ENCODE measurements around the gene CCDC88B.

CCDC88B gene

DNA sequence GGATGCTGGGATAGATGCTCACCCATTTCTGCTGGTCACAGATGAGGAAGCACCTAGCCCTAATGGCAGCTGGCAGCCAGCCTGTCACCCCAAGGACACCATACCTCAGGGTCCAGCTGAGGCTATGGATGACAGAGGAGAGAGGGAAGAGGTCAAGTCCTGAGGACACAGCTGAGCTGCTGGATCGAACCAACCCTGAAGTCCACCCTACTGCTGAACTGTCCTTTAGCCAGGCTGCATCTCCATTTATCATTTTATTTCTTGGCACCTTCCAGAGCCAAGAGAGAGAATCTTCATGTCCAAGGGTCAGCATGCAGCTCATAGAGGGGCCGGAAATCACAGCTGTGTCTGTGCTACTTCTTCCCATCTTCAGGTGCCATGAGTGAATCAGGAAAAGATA lies 49.8 kb downstream of the CCDC88B start:
- Histone ChIP-seq H3K27me3 (ENCODE audit: insufficient read depth, low read length, poor library complexity) (no peaks in the 10 kb centered on the region), H3K9ac (ENCODE audit: low read length) (no peak overlapping the region), H3K27ac (ENCODE audit: low read depth, low read length) (no peak overlapping the region), H3K4me2 (ENCODE audit: low read length) (no peak overlapping the region), H3K18ac (ENCODE audit: low read length) (no peak overlapping the region), H4K5ac (ENCODE audit: low read length) (no peak overlapping the region), H4K8ac (ENCODE audit: low read depth, low read length) (no peak overlapping the region), H3K56ac (ENCODE audit: low read length) (no peak overlapping the region), H2BK5ac (ENCODE audit: low read length) (no peak overlapping the region), H3K79me1 (ENCODE audit: low read length) (no peaks in the 10 kb centered on the region), H3K79me2 (ENCODE audit: control insufficient read depth, insufficient read depth, low read length) (no peaks in the 10 kb centered on the region), H3K23ac (ENCODE audit: low read length) (no peak overlapping the region), H3K36me3 (ENCODE audit: control insufficient read depth, insufficient read depth, low read length) (no peaks in the 10 kb centered on the region), H2AK5ac (ENCODE audit: low read length) (no peak overlapping the region), H2BK15ac (replicated peaks; ENCODE audit: low read depth) (no peak overlapping the region), H3K4me1 (ENCODE audit: control insufficient read depth, low read depth, low read length) (no peaks in the 10 kb centered on the region), H3K4ac (ENCODE audit: low read depth, low read length) (no peak overlapping the region), H2BK120ac (ENCODE audit: low read depth, low read length) (no peak overlapping the region), H3K4me3 (ENCODE audit: low read length) (no peak overlapping the region)
- no CpG with 5 or more reads among the region's 2 CpGs for whole genome bisulfite sequencing (ENCODE audit: extremely low coverage, insufficient coverage, low lambda C conversion rate)
- no peak for DNase-seq

- no peak overlapping the region for H4K8ac ChIP-seq (ENCODE audit: low read depth, low read length)
- H3K4me2 ChIP-seq (ENCODE audit: low read length): no peak overlapping the region
- H3K27ac ChIP-seq (ENCODE audit: low read depth, low read length): no peak overlapping the region
- no peak overlapping the region for H2BK120ac ChIP-seq (ENCODE audit: low read depth, low read length)
- DNase-seq: no peak
- H3K23ac ChIP-seq (ENCODE audit: low read length): no peak overlapping the region
- no peak overlapping the region for H3K4ac ChIP-seq (ENCODE audit: low read depth, low read length)
- no peak overlapping the region for H3K4me3 ChIP-seq (ENCODE audit: low read length)
- no peaks in the 10 kb centered on the region for H3K36me3 ChIP-seq (ENCODE audit: control insufficient read depth, insufficient read depth, low read length)
- H4K5ac ChIP-seq (ENCODE audit: low read length): no peak overlapping the region
- H3K27me3 ChIP-seq (ENCODE audit: insufficient read depth, low read length, poor library complexity): no peaks in the 10 kb centered on the region
- H3K79me2 ChIP-seq (ENCODE audit: control insufficient read depth, insufficient read depth, low read length): no peaks in the 10 kb centered on the region
- no peak overlapping the region for H3K9ac ChIP-seq (ENCODE audit: low read length)
- WGBS (ENCODE audit: extremely low coverage, insufficient coverage, low lambda C conversion rate): no CpG with 5 or more reads among the region's 3 CpGs
- no peaks in the 10 kb centered on the region for H3K79me1 ChIP-seq (ENCODE audit: low read length)
- H2BK15ac ChIP-seq (replicated peaks; ENCODE audit: low read depth): no peak overlapping the region
- no peak overlapping the region for H2BK5ac ChIP-seq (ENCODE audit: low read length)
- H2AK5ac ChIP-seq (ENCODE audit: low read length): no peak overlapping the region
- no peak overlapping the region for H3K56ac ChIP-seq (ENCODE audit: low read length)
- H3K4me1 ChIP-seq (ENCODE audit: control insufficient read depth, low read depth, low read length): peaks cover under 1% of the 10 kb centered on the region
- H3K18ac ChIP-seq (ENCODE audit: low read length): no peak overlapping the region
These were observed 50.6 kb downstream of the CCDC88B start for GRCh38 chr11:64390558-64390957.

- no peak overlapping the region for H2BK120ac ChIP-seq (ENCODE audit: low read depth, low read length)
- DNase-seq: no peak
- no peaks in the 10 kb centered on the region for H3K79me2 ChIP-seq (ENCODE audit: control insufficient read depth, insufficient read depth, low read length)
- no CpG with 5 or more reads among the region's 3 CpGs for WGBS (ENCODE audit: extremely low coverage, insufficient coverage, low lambda C conversion rate)
- H4K8ac ChIP-seq (ENCODE audit: low read depth, low read length): no peak overlapping the region
- no peaks in the 10 kb centered on the region for H3K36me3 ChIP-seq (ENCODE audit: control insufficient read depth, insufficient read depth, low read length)
- H2BK5ac ChIP-seq (ENCODE audit: low read length): no peak overlapping the region
- no peak overlapping the region for H3K4me3 ChIP-seq (ENCODE audit: low read length)
- H2AK5ac ChIP-seq (ENCODE audit: low read length): no peak overlapping the region
- no peak overlapping the region for H3K9ac ChIP-seq (ENCODE audit: low read length)
- H3K4me2 ChIP-seq (ENCODE audit: low read length): no peak overlapping the region
- no peak overlapping the region for H3K23ac ChIP-seq (ENCODE audit: low read length)
- no peak overlapping the region for H4K5ac ChIP-seq (ENCODE audit: low read length)
- no peak overlapping the region for H2BK15ac ChIP-seq (replicated peaks; ENCODE audit: low read depth)
- no peaks in the 10 kb centered on the region for H3K79me1 ChIP-seq (ENCODE audit: low read length)
- peaks cover 3% of the 10 kb centered on the region for H3K4me1 ChIP-seq (ENCODE audit: control insufficient read depth, low read depth, low read length)
- H3K27ac ChIP-seq (ENCODE audit: low read depth, low read length): no peak overlapping the region
- H3K4ac ChIP-seq (ENCODE audit: low read depth, low read length): no peak overlapping the region
- no peak overlapping the region for H3K18ac ChIP-seq (ENCODE audit: low read length)
- no peak overlapping the region for H3K56ac ChIP-seq (ENCODE audit: low read length)
- no peaks in the 10 kb centered on the region for H3K27me3 ChIP-seq (ENCODE audit: insufficient read depth, low read length, poor library complexity)
These were observed 51.8 kb downstream of the CCDC88B start for GRCh38 chr11:64391839-64392238.

DNA sequence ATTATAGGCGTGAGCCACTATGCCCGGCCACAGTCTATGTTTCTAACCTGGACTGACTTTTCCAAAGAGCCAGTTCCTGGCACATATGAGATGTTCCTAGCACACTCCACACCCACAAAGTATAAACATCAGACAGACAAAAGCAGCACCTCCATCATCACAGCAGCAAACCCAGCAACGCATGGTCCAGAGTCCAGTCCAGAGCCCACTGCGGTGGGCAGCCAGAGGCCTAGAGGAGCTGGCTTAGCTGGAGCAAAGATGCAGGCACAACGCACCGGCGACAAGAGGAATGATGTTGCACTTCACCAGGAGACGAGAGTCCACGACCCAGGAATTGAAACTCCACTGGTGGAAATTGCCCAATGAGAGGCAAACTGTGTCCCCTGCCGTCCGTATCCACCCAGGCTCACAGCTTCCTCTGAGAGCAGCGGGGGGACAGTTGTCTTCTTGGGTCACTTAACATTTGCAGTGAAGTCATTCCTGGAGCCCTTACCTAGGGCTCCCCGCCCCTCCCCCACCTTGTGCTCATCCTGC lies 55.6 kb downstream of the CCDC88B start:
- no peak overlapping the region for H3K4me3 ChIP-seq (ENCODE audit: low read length)
- no peak overlapping the region for H3K9ac ChIP-seq (ENCODE audit: low read length)
- H4K8ac ChIP-seq (ENCODE audit: low read depth, low read length): no peak overlapping the region
- H3K4me1 ChIP-seq (ENCODE audit: control insufficient read depth, low read depth, low read length): peaks cover 3% of the 10 kb centered on the region
- H2AK5ac ChIP-seq (ENCODE audit: low read length): no peak overlapping the region
- no CpG with 5 or more reads among the region's 13 CpGs for WGBS (ENCODE audit: extremely low coverage, insufficient coverage, low lambda C conversion rate)
- peak overlapping the region; percentile 62 for H3K27ac ChIP-seq (ENCODE audit: low read depth, low read length)
- peak overlapping the region; percentile 61 for H3K56ac ChIP-seq (ENCODE audit: low read length)
- DNase-seq: no peak
- H3K27me3 ChIP-seq (ENCODE audit: insufficient read depth, low read length, poor library complexity): no peaks in the 10 kb centered on the region
- H4K5ac ChIP-seq (ENCODE audit: low read length): no peak overlapping the region
- peak overlapping the region; percentile 3 for H3K18ac ChIP-seq (ENCODE audit: low read length)
- peak overlapping the region; percentile 44 for H3K4ac ChIP-seq (ENCODE audit: low read depth, low read length)
- no peak overlapping the region for H2BK15ac ChIP-seq (replicated peaks; ENCODE audit: low read depth)
- H3K4me2 ChIP-seq (ENCODE audit: low read length): no peak overlapping the region
- no peak overlapping the region for H2BK5ac ChIP-seq (ENCODE audit: low read length)
- H3K23ac ChIP-seq (ENCODE audit: low read length): no peak overlapping the region
- no peaks in the 10 kb centered on the region for H3K79me1 ChIP-seq (ENCODE audit: low read length)
- no peaks in the 10 kb centered on the region for H3K79me2 ChIP-seq (ENCODE audit: control insufficient read depth, insufficient read depth, low read length)
- no peaks in the 10 kb centered on the region for H3K36me3 ChIP-seq (ENCODE audit: control insufficient read depth, insufficient read depth, low read length)
- H2BK120ac ChIP-seq (ENCODE audit: low read depth, low read length): no peak overlapping the region

DNA sequence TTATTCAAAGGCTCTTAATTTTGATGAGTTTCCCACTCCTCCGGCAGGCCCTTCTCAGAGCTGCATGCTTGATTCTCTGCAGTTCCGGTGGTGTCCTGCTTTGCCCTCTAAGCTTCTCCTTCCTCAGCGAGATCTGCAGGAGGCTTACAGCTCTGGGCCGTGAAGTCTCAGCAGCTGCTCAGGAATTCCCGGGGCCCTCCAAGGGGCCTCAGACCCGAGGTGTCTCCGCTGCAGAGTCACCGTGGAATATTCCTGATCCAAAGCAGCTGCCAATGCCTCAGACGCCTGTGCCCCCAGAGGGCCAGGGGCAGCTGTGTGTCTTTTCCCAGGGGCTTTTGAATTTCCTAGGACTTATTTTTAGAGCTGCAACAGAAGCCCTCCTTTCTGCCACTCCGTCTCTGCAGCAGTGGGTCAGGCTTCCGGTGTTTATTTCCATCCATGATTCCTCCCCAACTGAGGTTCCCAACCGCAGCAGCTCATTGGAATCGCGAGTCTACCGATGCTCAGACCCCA lies 56.1 kb downstream of the CCDC88B start:
- Histone ChIP-seq H3K23ac (ENCODE audit: low read length) (no peak overlapping the region), H2AK5ac (ENCODE audit: low read length) (no peak overlapping the region), H3K79me1 (ENCODE audit: low read length) (no peaks in the 10 kb centered on the region), H3K56ac (ENCODE audit: low read length) (peak overlapping the region; percentile 17), H4K8ac (ENCODE audit: low read depth, low read length) (no peak overlapping the region), H3K79me2 (ENCODE audit: control insufficient read depth, insufficient read depth, low read length) (no peaks in the 10 kb centered on the region), H3K27ac (ENCODE audit: low read depth, low read length) (peak overlapping the region; percentile 93), H3K36me3 (ENCODE audit: control insufficient read depth, insufficient read depth, low read length) (no peaks in the 10 kb centered on the region), H3K4me3 (ENCODE audit: low read length) (no peak overlapping the region), H3K4ac (ENCODE audit: low read depth, low read length) (peak overlapping the region; percentile 47), H4K5ac (ENCODE audit: low read length) (no peak overlapping the region), H3K18ac (ENCODE audit: low read length) (peak overlapping the region; percentile 78), H2BK15ac (replicated peaks; ENCODE audit: low read depth) (no peak overlapping the region), H3K4me2 (ENCODE audit: low read length) (no peak overlapping the region), H3K9ac (ENCODE audit: low read length) (no peak overlapping the region), H2BK5ac (ENCODE audit: low read length) (no peak overlapping the region), H3K4me1 (ENCODE audit: control insufficient read depth, low read depth, low read length) (peaks cover 3% of the 10 kb centered on the region), H3K27me3 (ENCODE audit: insufficient read depth, low read length, poor library complexity) (no peaks in the 10 kb centered on the region), H2BK120ac (ENCODE audit: low read depth, low read length) (peak overlapping the region; percentile 33)
- peak; percentile 93 for DNase-seq
- no CpG with 5 or more reads among the region's 15 CpGs for WGBS (ENCODE audit: extremely low coverage, insufficient coverage, low lambda C conversion rate)

DNA sequence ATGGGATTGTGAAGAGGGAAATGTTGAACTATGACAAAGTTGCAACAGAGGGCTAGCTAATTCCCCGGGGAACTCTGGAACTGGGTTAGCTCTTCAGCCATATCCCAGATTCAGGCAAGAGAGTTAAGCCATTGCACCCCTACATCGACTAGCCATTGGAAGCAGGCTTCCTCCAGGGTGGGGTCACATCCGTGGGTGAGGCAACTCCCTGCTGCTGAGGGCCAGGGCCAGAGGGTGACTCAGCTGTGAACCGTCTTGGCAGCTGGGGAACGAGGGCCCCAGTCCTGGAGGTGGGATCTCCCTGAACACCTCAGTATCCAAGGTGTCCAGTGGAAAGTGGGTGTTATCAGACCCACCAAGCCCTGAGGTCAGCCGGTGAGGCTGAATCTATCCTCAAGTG lies 60.1 kb downstream of the CCDC88B start:
- H2BK15ac ChIP-seq (replicated peaks; ENCODE audit: low read depth): no peak overlapping the region
- no peak overlapping the region for H3K23ac ChIP-seq (ENCODE audit: low read length)
- no peak overlapping the region for H3K4me2 ChIP-seq (ENCODE audit: low read length)
- peak overlapping the region; percentile 25 for H3K56ac ChIP-seq (ENCODE audit: low read length)
- no peak overlapping the region for H2BK5ac ChIP-seq (ENCODE audit: low read length)
- DNase-seq: no peak
- H3K79me1 ChIP-seq (ENCODE audit: low read length): no peaks in the 10 kb centered on the region
- WGBS (ENCODE audit: extremely low coverage, insufficient coverage, low lambda C conversion rate): no CpG with 5 or more reads among the region's 6 CpGs
- H3K79me2 ChIP-seq (ENCODE audit: control insufficient read depth, insufficient read depth, low read length): no peaks in the 10 kb centered on the region
- H3K9ac ChIP-seq (ENCODE audit: low read length): no peak overlapping the region
- H2AK5ac ChIP-seq (ENCODE audit: low read length): no peak overlapping the region
- H3K18ac ChIP-seq (ENCODE audit: low read length): no peak overlapping the region
- no peak overlapping the region for H3K27ac ChIP-seq (ENCODE audit: low read depth, low read length)
- H2BK120ac ChIP-seq (ENCODE audit: low read depth, low read length): no peak overlapping the region
- H3K4me1 ChIP-seq (ENCODE audit: control insufficient read depth, low read depth, low read length): peaks cover 3% of the 10 kb centered on the region
- no peak overlapping the region for H3K4ac ChIP-seq (ENCODE audit: low read depth, low read length)
- H3K27me3 ChIP-seq (ENCODE audit: insufficient read depth, low read length, poor library complexity): no peaks in the 10 kb centered on the region
- H4K8ac ChIP-seq (ENCODE audit: low read depth, low read length): no peak overlapping the region
- no peaks in the 10 kb centered on the region for H3K36me3 ChIP-seq (ENCODE audit: control insufficient read depth, insufficient read depth, low read length)
- H4K5ac ChIP-seq (ENCODE audit: low read length): no peak overlapping the region
- H3K4me3 ChIP-seq (ENCODE audit: low read length): no peak overlapping the region

Data from mesendoderm (in vitro differentiated cells).